Upper lobe of left lung (tissue), 6 donors: ENCODE data around the gene PRKAB1. TPM values are rescaled to one million over a fixed set of nuclear protein-coding genes. Genes with fewer than 3 reads are reported as not detected.

ENCODE experiments used
- ATAC-seq, 2 donors: fragments of 200-7000 bp; cut with Tn5 transposase; one replicate each; pipeline ENCODE4 v1.9.1; 2022; ENCODE audit warnings: mild to moderate bottlenecking in 2 of 2, moderate library complexity in 2 of 2; ENCODE audit not compliant: low FRiP score in 2 of 2
- DNase-seq, 2 donors: peaks; one replicate each; pipeline ENCODE4 v3.0.0-alpha.2; 2019 to 2020
- H3K27ac ChIP-seq, 4 donors: fragments of 200-600 bp; sonication (generic); one replicate each; pipeline ENCODE4 v1.5.1; 2016 to 2019
- H3K27me3 ChIP-seq, 4 donors: fragments of 200-600 bp; sonication (generic); one replicate each; pipeline ENCODE4 v1.5.1; 2017 to 2019
- H3K36me3 ChIP-seq, 4 donors: fragments of 200-600 bp; sonication (generic); one replicate each; pipeline ENCODE4 v1.5.1; 2016 to 2019
- H3K4me1 ChIP-seq, 4 donors: fragments of 200-600 bp; sonication (generic); one replicate each; pipeline ENCODE4 v1.5.1; 2018 to 2019
- H3K4me3 ChIP-seq, 4 donors: fragments of 200-600 bp; sonication (generic); one replicate each; pipeline ENCODE4 v1.5.1; 2017 to 2019; ENCODE audit warnings: mild to moderate bottlenecking in 2 of 4, moderate library complexity in 1 of 4
- H3K9me3 ChIP-seq, 4 donors: fragments of 200-600 bp; sonication (generic); one replicate each; pipeline ENCODE4 v1.5.1; 2018 to 2019
- CTCF ChIP-seq, 6 experiments: fragments of 450-650 bp in 4 of 6; fragments of 200-600 bp in 2 of 6; sonication (generic) in 2 of 6; IDR thresholded peaks; one replicate each; pipeline ENCODE4 v1.5.1; 2016 to 2019; ENCODE audit warnings: antibody characterized with exemption in 6 of 6
- EP300 ChIP-seq, 4 donors: sonication (generic); formaldehyde crosslinking; IDR thresholded peaks; one replicate each; pipeline ENCODE4 v1.5.1; 2017; ENCODE audit warnings: antibody characterized with exemption in 4 of 4, control low read depth in 2 of 4
- POLR2A ChIP-seq, 4 donors: fragments of 450-650 bp; IDR thresholded peaks; one replicate each; pipeline ENCODE4 v1.5.1; 2016 to 2017; ENCODE audit warnings: antibody characterized with exemption in 4 of 4, mild to moderate bottlenecking in 2 of 4
- POLR2AphosphoS5 ChIP-seq, 2 donors: sonication (generic); formaldehyde crosslinking; IDR thresholded peaks; one replicate each; pipeline ENCODE4 v1.5.1; 2017; ENCODE audit warnings: antibody characterized with exemption in 2 of 2
- WGBS, 2 donors: methylation state at CpG; one replicate each; pipeline ENCODE4 v1.1.5; 2017 to 2018; 5-methylcytosine and 5-hydroxymethylcytosine counted together
- total RNA-seq, 6 donors: library from RNA; depleted of rRNA in 4 of 6; stranded (reverse); fragments of >200 nt in 4 of 6; gene quantifications; one replicate each; pipeline versions ENCODE4 v1.1.0 to v1.2.1, GENCODE V29; 2016 to 2021
- donor health status: DM: no; HTN: no; CAD: no; lungs with moderate emphysema.
- donor health status: DM: no; HTN: yes; CAD: no; lungs with severe emphysema.

Gene PRKAB1
- total RNA-seq, 6 donors from 2014 or later: 44.2 to 90.3 (median 62.9) TPM

- H3K27me3 ChIP-seq: no peaks in the 10 kb centered on the region
- no peak for DNase-seq
Measured at GRCh38 chr12:119660076-119660475, 7.9 kb upstream of the PRKAB1 start.

GRCh38 chr12:119661882-119662281 is 6.1 kb upstream of the PRKAB1 start:
- no peak overlapping the region for H3K4me3 ChIP-seq
- DNase-seq: no peak
- TF ChIP-seq CTCF (IDR thresholded peaks at IDR 0.05) (no peak), EP300 (IDR thresholded peaks at IDR 0.05) (no peak), POLR2A (IDR thresholded peaks at IDR 0.05) (no peak), POLR2AphosphoS5 (IDR thresholded peaks at IDR 0.05) (no peak)
- no peak for ATAC-seq
- no peak overlapping the region for H3K27ac ChIP-seq
- no peaks in the 10 kb centered on the region for H3K9me3 ChIP-seq
- peaks cover 2 to 12% (median 9%) of the 10 kb centered on the region in 4 donors for H3K4me1 ChIP-seq
- WGBS, 2 donors: 66 to 67% methylated on average over 4 of the region's 4 CpGs
- no peaks in the 10 kb centered on the region for H3K27me3 ChIP-seq
- H3K36me3 ChIP-seq: no peaks in the 10 kb centered on the region

More at GRCh38 chr12:119660076-119660475, 7.9 kb upstream of the PRKAB1 start:
- Histone ChIP-seq H3K9me3 (no peaks in the 10 kb centered on the region), H3K4me3 (no peak overlapping the region), H3K27ac (no peak overlapping the region), H3K36me3 (no peaks in the 10 kb centered on the region), H3K4me1 (no peaks in the 10 kb centered on the region)
- 57 to 66% methylated on average over 5 of the region's 5 CpGs for WGBS, 2 donors
- no peak for ATAC-seq
- no peak for TF ChIP-seq CTCF (IDR thresholded peaks at IDR 0.05)
- TF ChIP-seq POLR2AphosphoS5 (IDR thresholded peaks at IDR 0.05): no peak
- TF ChIP-seq EP300 (IDR thresholded peaks at IDR 0.05): no peak
- no peak for TF ChIP-seq POLR2A (IDR thresholded peaks at IDR 0.05)

DNA sequence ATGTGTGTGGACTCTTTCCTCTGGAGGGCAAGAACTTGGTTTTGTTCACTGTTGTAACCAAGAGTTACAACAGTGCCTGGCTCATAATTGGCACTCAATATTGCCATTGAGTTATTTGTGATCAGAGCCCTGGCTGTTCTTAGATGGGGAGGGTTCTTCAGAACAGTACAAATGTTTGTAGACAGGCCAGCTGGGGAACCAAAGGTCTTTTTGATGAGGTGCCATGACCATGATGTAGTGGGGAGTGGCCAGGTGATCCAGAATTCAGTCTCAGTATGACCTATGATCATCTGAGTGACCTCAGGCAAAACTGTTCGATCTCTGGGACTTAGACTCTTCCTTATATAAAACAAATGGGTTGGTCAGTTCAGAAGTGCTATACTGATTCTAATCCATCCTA is 3.3 kb upstream of the PRKAB1 start:
- 93 to 100% methylated on average over 1 of the region's 1 CpG for WGBS, 2 donors
- no peak for ATAC-seq
- no peaks in the 10 kb centered on the region for H3K36me3 ChIP-seq

DNA sequence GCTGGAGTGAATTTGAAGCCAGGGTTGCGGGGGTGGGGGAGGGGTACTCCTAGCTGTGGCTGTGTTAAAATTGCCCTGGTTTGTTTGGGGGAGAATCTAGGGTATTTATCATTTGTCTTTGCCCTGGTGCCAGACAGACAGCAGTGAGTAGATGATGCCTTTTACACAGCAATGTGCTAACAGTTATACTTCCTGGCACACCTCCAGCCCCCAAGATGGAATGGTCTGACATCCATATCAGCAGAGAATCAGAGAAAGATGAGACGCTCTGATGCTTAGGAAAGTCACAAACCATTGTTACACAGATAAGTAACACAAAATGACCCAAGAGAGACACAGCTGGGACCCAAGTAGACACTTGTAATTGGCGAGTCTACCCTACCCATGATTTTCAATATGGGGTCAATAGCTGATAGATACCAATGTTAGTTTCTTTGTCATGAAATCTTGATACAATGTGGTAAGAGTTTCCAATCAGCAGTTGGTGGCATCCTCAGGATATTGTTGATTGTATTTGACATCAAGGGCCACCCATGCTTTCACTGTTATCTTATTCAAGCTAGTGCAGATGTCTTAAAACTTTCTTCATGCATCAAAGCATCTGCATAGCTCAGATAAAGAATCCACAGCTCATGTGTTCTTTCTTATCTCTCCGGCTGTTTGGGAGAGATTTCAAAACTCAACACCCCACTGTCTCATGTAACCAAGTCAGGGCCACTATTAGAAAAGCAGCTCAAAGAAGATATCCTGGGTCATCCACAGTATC is 2.6 kb upstream of the PRKAB1 start:
- Histone ChIP-seq H3K9me3 (no peaks in the 10 kb centered on the region), H3K4me3 (no peak overlapping the region), H3K36me3 (no peaks in the 10 kb centered on the region), H3K27ac (no peak overlapping the region), H3K4me1 (peaks cover 25 to 36% (median 26%) of the 10 kb centered on the region in 4 donors), H3K27me3 (no peaks in the 10 kb centered on the region)
- WGBS, 2 donors: 86 to 92% methylated on average over 4 of the region's 4 CpGs
- no peak for DNase-seq
- ATAC-seq: no peak
- no peak for TF ChIP-seq POLR2A (IDR thresholded peaks at IDR 0.05)
- TF ChIP-seq CTCF (IDR thresholded peaks at IDR 0.05): no peak
- TF ChIP-seq EP300 (IDR thresholded peaks at IDR 0.05): no peak
- TF ChIP-seq POLR2AphosphoS5 (IDR thresholded peaks at IDR 0.05): no peak

More for the DNA sequence above, 3.3 kb upstream of the PRKAB1 start:
- Histone ChIP-seq H3K27ac (no peak overlapping the region), H3K4me1 (peaks cover 18 to 31% (median 21%) of the 10 kb centered on the region in 4 donors), H3K27me3 (no peaks in the 10 kb centered on the region), H3K9me3 (no peaks in the 10 kb centered on the region), H3K4me3 (no peak overlapping the region)
- no peak for TF ChIP-seq EP300 (IDR thresholded peaks at IDR 0.05)
- no peak for TF ChIP-seq POLR2A (IDR thresholded peaks at IDR 0.05)
- TF ChIP-seq CTCF (IDR thresholded peaks at IDR 0.05): no peak
- TF ChIP-seq POLR2AphosphoS5 (IDR thresholded peaks at IDR 0.05): no peak
- DNase-seq: no peak
